ENCODE data around the gene MAST4.

DNA sequence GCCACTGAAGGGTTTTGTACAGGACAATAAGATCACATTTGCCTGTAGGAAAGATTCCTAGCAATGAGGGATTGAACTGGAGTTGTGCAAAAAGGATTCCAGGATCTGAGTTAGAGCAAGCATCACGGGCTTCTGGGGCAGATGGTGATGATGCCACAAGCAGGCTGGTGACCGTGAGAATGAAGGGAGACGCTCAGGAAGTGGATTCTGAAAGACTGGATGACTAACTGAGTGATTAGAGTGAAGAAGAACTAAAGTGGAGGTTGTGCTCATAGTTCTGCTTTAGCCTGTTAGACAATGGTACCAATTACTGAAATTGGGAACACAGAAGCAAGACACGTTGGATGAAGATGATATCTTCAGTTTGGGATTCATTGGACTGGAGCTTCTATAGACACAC lies 432.2 kb downstream of the MAST4 start:
- TF ChIP-seq, protein P1, sequence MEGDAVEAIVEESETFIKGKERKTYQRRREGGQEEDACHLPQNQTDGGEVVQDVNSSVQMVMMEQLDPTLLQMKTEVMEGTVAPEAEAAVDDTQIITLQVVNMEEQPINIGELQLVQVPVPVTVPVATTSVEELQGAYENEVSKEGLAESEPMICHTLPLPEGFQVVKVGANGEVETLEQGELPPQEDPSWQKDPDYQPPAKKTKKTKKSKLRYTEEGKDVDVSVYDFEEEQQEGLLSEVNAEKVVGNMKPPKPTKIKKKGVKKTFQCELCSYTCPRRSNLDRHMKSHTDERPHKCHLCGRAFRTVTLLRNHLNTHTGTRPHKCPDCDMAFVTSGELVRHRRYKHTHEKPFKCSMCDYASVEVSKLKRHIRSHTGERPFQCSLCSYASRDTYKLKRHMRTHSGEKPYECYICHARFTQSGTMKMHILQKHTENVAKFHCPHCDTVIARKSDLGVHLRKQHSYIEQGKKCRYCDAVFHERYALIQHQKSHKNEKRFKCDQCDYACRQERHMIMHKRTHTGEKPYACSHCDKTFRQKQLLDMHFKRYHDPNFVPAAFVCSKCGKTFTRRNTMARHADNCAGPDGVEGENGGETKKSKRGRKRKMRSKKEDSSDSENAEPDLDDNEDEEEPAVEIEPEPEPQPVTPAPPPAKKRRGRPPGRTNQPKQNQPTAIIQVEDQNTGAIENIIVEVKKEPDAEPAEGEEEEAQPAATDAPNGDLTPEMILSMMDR (IDR thresholded peaks at IDR 0.05; ENCODE audit: low read depth, low read length, missing input control) = no peak
- TF ChIP-seq SP1 (IDR thresholded peaks at IDR 0.05) = no peak

Measured in liver (tissue), 3 donors.